ENCODE data around the gene STRIT1.
"Not testable (repeated sequence)": the region's sequence is repeated elsewhere in the genome, so short reads cannot be mapped to it uniquely, and the experiment has no call there.

STRIT1 gene

DNA sequence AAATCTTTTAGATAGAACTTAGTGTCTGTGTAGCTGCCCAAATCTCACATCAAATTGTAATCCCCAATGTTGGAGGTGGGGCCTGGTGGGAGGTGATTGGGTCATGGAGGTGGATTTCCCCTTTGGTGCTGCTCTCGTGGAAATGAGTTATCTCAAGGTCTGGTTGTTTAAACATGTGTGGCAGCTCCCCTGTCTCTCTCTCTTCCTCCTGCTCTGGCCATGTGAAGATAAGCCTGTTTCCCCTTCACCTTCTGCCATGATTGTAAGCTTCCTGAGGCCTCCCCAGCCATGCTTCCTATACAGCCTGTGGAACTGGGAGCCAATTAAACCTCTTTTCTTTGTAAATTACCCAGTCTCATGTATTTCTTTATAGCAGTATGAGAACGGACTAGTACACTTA, 30.6 kb downstream of the STRIT1 start:
- not testable (repeated sequence) for DNase-seq

DNA sequence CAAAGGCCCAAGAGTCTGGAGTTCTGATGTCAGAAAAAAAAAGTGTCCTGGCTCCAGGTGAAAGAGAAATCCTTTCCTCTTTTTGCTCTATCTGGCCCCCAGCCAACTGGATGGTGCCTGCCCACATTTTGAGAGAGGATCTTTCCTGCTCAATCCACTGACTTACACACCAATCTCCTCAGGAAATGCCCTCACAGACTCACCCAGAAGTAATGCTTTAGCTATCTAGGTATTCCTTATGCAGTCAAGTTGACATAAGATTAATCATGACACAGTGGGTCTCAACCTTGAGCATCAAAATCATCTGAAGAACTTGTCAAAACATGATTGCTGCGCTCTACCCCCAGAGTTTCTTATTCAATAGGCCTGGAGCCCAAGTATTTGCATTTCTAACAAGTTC, 31.2 kb downstream of the STRIT1 start:
- DNase-seq, result no peak

DNA sequence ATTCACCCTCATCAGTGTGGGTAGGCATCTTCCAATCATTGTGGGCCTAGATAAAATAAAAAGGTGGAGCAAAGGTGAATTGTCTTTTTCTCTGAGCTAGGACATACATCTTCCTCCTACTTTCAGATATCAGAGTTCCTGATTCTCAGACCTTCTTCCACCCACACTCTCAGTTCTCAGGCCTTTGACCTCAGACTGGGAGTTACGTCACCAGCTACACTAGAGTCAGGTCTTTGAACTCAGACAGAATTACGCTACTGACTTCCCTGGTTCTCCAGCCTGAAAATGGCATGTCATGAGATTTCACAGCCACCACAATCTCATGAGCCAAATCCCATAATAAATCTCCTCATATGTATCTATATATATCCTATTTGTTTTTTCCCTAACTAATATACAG, 39.0 kb downstream of the STRIT1 start:
- no peak for DNase-seq

DNA sequence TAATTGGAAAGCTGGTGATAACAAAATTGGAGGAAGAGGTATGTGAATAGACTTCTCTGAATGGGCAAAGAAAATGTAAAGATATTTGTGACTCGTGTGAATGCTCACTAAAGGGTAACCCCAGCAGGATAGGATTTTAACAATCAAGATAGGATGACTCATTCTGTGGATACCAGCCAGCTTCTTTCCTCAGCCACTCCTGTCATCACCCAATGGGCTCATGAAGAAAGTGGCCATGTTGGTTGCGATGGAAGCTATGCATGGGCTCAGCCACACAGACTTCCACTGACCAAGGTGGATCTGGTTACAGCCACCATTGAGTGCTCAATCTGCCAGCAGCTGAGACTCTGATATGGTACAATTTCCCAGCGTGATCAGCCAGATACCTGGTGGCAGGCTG, 40.9 kb downstream of the STRIT1 start:
- DNase-seq, result no peak

DNA sequence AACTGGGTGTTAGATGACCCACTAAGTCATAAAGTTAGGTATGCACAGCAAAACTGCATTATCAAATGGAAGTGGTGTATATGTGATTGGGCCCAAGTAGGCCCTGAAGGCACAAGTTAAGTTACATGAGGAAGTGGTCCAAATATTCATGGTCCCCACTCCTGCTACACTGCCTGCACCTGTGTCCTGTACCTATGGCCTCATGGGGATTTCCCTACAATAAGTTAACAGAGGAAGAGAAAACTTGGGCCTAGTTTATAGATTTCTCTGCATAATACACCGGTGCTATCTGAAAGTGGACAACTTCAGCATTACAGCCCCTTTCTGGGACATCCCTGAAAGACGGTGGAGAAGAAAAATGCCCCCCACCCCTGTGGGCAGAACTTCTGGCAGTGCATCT, 41.5 kb downstream of the STRIT1 start:
- no peak for DNase-seq

DNA sequence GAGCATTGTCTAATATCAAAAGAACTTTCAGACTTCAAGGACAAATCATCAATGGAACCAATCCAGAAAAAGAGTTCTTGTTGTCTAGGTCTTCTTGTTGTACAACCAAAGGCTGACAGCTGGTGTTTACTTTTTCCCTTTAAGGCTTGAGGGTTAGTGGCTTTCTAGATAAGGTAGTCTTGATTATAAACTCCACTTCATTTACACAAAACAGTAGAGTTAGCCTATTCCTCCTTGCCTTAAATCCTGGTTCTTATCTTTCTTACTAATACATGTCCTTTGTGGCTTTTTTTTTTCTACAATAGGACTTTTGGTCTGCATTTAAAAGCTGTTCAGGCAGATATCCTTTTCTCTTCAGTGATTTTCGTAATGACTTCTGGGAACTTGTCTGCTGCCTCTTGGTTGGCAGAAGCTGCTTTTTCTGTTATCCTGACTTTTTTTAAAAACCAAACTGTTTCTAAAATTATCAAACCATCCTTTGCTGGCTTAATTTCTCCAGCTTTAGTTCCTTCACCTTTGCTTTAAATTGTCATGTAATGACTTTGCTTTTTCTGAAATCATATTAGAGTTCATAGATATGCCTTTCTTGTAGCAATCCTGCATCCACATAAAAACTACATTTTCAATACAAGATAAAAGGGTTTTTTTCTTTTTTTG, 44.8 kb downstream of the STRIT1 start:
- no peak for DNase-seq

DNA sequence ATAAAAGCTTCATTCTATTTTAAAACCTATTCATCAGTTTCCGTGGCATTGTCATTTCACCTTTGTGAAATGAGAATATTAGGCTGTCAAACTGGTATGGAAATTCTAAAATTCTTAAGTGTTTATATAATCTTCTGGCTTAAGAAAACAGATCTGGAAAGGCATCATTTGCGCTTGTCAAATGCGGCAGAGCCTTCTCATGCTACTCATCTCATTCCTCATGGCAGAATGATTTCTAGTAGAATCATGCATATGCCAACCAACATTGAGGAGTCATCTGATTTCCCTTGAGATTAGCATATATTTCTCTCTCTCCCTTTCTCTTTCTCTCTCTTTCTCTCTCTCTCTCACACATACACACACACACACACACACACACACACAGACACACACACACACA, 48.8 kb downstream of the STRIT1 start:
- no peak for DNase-seq

DNA sequence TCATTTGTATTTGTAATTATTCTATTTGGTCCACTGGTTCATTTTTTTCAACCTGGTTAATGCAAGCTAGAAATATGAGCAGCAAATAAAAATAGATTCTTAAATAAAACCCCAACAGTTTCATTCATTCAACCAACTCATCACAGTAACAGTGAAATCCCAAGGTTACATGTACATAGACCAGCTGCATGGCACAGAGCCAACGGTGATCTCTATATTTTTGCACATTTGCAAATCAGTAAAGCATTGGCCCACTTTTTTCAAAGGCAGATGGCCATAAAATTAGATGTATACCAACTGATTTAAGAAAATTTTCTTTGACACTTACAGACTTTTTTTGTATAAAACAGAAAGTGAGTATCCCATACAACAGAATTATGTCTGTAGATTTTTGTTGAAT, 49.3 kb downstream of the STRIT1 start:
- no peak for DNase-seq

DNA sequence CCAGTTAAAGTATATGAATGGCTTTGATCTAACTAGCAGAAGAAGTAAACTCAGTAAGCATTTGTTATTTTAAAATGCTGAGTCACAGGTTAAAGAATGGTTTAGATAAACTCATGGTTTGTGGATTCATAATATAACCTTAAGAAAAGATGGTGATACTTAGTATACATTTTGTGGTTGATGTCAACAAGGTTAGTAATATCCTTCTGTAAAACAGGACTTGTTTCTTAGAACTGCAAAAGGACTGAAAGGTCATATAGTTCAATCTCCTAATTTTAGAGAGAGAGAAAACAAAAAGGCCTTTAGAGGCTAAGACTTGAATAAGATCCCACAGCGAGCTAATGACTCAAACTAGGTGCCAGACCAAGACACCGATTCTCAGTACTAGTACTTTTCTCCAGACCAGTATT, 50.0 kb downstream of the STRIT1 start:
- DNase-seq, result no peak

DNA sequence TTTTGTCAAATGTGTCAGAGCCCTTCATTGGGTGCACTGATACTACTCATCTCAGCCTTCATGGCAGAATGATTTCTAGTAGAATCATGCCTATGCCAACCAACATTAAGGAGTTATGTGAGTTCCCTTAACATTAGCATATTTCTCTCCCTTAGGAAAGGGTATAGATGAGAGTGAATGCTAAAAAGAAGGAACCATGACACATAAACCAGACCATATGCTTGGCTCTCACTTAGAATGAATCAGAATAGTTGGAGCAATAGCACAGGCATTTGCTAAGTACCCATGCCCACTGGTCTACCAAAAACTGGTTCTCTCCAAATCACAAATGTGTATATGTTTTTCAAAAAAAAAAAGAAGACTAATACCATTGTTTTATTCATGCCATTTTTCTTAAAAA, 51.1 kb downstream of the STRIT1 start:
- DNase-seq, result no peak

DNA sequence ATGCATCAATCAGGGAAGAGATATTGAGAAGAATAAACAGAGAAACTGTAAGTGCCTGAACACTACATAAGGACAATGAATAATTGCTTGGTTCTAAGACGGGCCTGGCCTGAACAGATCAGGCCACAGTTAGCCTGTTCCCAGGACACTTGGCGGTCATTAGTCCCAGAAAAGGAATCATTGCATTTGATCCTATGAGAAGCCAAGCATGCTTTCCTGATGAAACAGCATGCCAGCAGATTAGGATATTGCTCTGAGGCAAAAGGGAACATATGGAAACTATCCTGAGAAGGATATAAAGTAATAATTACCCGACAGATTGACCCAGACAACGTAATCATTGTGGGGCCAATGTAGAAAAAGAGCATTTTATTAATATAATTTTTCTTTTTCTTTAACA, 51.9 kb downstream of the STRIT1 start:
- no peak for DNase-seq
